Trophoblast cell (in vitro differentiated cells and primary cell): ENCODE data around the gene SOX6.

Experiments used
- DNase-seq, 2 donors: peaks; one replicate each; pipeline ENCODE4 v3.0.0-alpha.2; 2016
- H2AFZ ChIP-seq: 2 replicates; pipeline ENCODE4 v1.6.1; 2013; ENCODE audit warnings: low read length, moderate library complexity, mild to moderate bottlenecking; ENCODE audit not compliant: insufficient read depth, poor library complexity
- H2AK5ac ChIP-seq: 2 replicates; pipeline ENCODE4 v1.6.1; 2013; ENCODE audit warnings: mild to moderate bottlenecking, low read length
- H2BK120ac ChIP-seq: 2 replicates; pipeline ENCODE4 v1.6.1; 2013; ENCODE audit warnings: low read length, mild to moderate bottlenecking, moderate library complexity; ENCODE audit not compliant: insufficient read depth, poor library complexity
- H2BK12ac ChIP-seq: 2 replicates; pipeline ENCODE4 v1.6.1; 2013; ENCODE audit warnings: mild to moderate bottlenecking, low read length, moderate library complexity
- H2BK5ac ChIP-seq: 2 replicates; pipeline ENCODE4 v1.6.1; 2013; ENCODE audit warnings: low read length, low read depth, moderate library complexity, mild to moderate bottlenecking; ENCODE audit not compliant: poor library complexity
- H3K14ac ChIP-seq: 2 replicates; pipeline ENCODE4 v1.6.1; 2013; ENCODE audit warnings: mild to moderate bottlenecking, low read length
- H3K18ac ChIP-seq: 2 replicates; pipeline ENCODE4 v1.6.1; 2013; ENCODE audit warnings: mild to moderate bottlenecking, low read length
- H3K23ac ChIP-seq: 2 replicates; pipeline ENCODE4 v1.6.1; 2013; ENCODE audit warnings: low read length
- H3K27ac ChIP-seq: 2 replicates; pipeline ENCODE4 v1.5.1; 2013; ENCODE audit warnings: low read depth, mild to moderate bottlenecking, inconsistent platforms, low read length, moderate library complexity
- H3K27me3 ChIP-seq: 2 replicates; pipeline ENCODE4 v1.6.1; 2013; ENCODE audit warnings: inconsistent platforms, mild to moderate bottlenecking, low read length, moderate library complexity; ENCODE audit not compliant: insufficient read depth
- H3K36me3 ChIP-seq, 2 experiments: 1 replicate in 1 of 2; 2 replicates in 1 of 2; pipeline ENCODE4 v1.6.1; 2013; ENCODE audit warnings: low read length in 2 of 2, mild to moderate bottlenecking in 2 of 2, moderate library complexity in 1 of 2; ENCODE audit not compliant: insufficient read depth in 2 of 2, control insufficient read depth in 1 of 2
- H3K4ac ChIP-seq: 2 replicates; pipeline ENCODE4 v1.6.1; 2013; ENCODE audit warnings: low read depth, mild to moderate bottlenecking, low read length, moderate library complexity
- H3K4me1 ChIP-seq, 2 experiments: 1 replicate in 1 of 2; 2 replicates in 1 of 2; pipeline ENCODE4 v1.6.1; 2013; ENCODE audit warnings: low read length in 2 of 2, mild to moderate bottlenecking in 2 of 2, moderate library complexity in 1 of 2; ENCODE audit not compliant: insufficient read depth in 2 of 2, control insufficient read depth in 1 of 2
- H3K4me2 ChIP-seq: 2 replicates; pipeline ENCODE4 v1.6.1; 2013; ENCODE audit warnings: inconsistent platforms, mild to moderate bottlenecking, low read length, moderate library complexity
- H3K4me3 ChIP-seq: 2 replicates; pipeline ENCODE4 v1.5.1; 2013; ENCODE audit warnings: mild to moderate bottlenecking, low read depth, low read length, inconsistent platforms
- H3K79me1 ChIP-seq: one replicate; pipeline ENCODE4 v1.6.1; 2013; ENCODE audit warnings: low read length
- H3K79me2 ChIP-seq: 2 replicates; pipeline ENCODE4 v1.6.1; 2013; ENCODE audit warnings: low read length, mild to moderate bottlenecking; ENCODE audit not compliant: control insufficient read depth, insufficient read depth, poor library complexity
- H3K9ac ChIP-seq: 2 replicates; pipeline ENCODE4 v1.6.1; 2013; ENCODE audit warnings: mild to moderate bottlenecking, low read length
- H3K9me3 ChIP-seq: 2 replicates; pipeline ENCODE4 v1.6.1; 2013; ENCODE audit warnings: low read depth, mild to moderate bottlenecking, control low read depth, inconsistent platforms, low read length; ENCODE audit not compliant: insufficient read depth
- H4K12ac ChIP-seq: 2 replicates; pipeline ENCODE4 v1.6.1; 2013; ENCODE audit warnings: low read depth, mild to moderate bottlenecking, low read length, moderate library complexity
- H4K8ac ChIP-seq: 2 replicates; pipeline ENCODE4 v1.6.1; 2013; ENCODE audit warnings: low read depth, mild to moderate bottlenecking, low read length, moderate library complexity
- H4K91ac ChIP-seq: one replicate; pipeline ENCODE4 v1.6.1; 2013; ENCODE audit warnings: low read depth, mild to moderate bottlenecking, low read length, moderate library complexity
- WGBS: extraction: QIAGEN DNeasy Blood & Tissue Kit; methylation state at CpG from one replicate; pipeline ENCODE4 v1.1.7; 2013; ENCODE audit warnings: missing lambda C conversion rate; ENCODE audit not compliant: insufficient read length, insufficient coverage; ENCODE audit errors: extremely low coverage; 5-methylcytosine and 5-hydroxymethylcytosine counted together

SOX6 gene

GRCh38 chr11:16321148-16321547 is 35.2 kb downstream of the SOX6 start:
- Histone ChIP-seq H3K79me2 (no peaks in the 10 kb centered on the region), H3K4ac (no peak overlapping the region), H2AK5ac (no peak overlapping the region), H3K79me1 (no peaks in the 10 kb centered on the region), H4K8ac (no peak overlapping the region), H3K4me2 (no peak overlapping the region), H3K18ac (no peak overlapping the region), H3K14ac (no peak overlapping the region), H3K27ac (no peak overlapping the region), H4K91ac (no peak overlapping the region), H3K27me3 (no peaks in the 10 kb centered on the region), H3K9me3 (no peaks in the 10 kb centered on the region), H2BK12ac (no peak overlapping the region), H3K9ac (no peak overlapping the region), H2BK5ac (no peak overlapping the region), H3K4me3 (no peak overlapping the region), H3K4me1 (no peaks in the 10 kb centered on the region), H3K36me3 (no peaks in the 10 kb centered on the region), H4K12ac (no peak overlapping the region), H2AFZ (no peak overlapping the region), H3K23ac (no peak overlapping the region), H2BK120ac (no peak overlapping the region)
- DNase-seq, result no peak
- no CpG with 5 or more reads among the region's 2 CpGs for WGBS

- Histone ChIP-seq H3K14ac (no peak overlapping the region), H3K4me3 (no peak overlapping the region), H2BK12ac (no peak overlapping the region), H3K27me3 (no peaks in the 10 kb centered on the region), H3K4me1 (no peaks in the 10 kb centered on the region), H3K23ac (no peak overlapping the region), H2AFZ (no peak overlapping the region), H3K79me1 (no peaks in the 10 kb centered on the region), H3K27ac (no peak overlapping the region), H3K18ac (no peak overlapping the region), H3K9ac (no peak overlapping the region), H2BK120ac (no peak overlapping the region), H4K91ac (no peak overlapping the region), H2AK5ac (no peak overlapping the region), H3K4me2 (no peak overlapping the region), H3K79me2 (no peaks in the 10 kb centered on the region), H3K9me3 (no peaks in the 10 kb centered on the region), H2BK5ac (no peak overlapping the region), H3K4ac (no peak overlapping the region), H4K8ac (no peak overlapping the region), H3K36me3 (no peaks in the 10 kb centered on the region), H4K12ac (no peak overlapping the region)
- no CpG with 5 or more reads among the region's 9 CpGs for WGBS
- DNase-seq, result no peak
Observed at GRCh38 chr11:16318320-16318719, 38.0 kb downstream of the SOX6 start.

DNA sequence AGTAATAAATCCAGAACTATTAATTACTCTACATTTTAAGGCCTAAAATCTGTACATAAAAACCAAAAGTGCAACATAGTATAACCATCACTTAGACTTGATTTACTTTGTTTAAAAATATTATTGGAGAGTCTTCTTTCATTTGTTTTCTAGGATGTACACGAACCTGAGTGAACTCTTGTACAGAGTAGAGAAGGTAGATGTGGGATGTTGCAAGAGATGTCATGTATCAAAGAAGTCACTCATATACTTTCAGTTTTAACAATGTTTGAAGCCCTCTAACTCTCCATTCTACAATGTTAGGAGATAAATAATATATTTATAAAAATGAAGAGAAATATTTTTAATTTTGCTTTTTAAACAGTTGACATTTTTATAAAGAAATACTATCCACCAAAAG is 38.6 kb downstream of the SOX6 start:
- H3K36me3 ChIP-seq, result no peaks in the 10 kb centered on the region
- WGBS, result no CpG with 5 or more reads among the region's 1 CpG
- no peak overlapping the region for H2BK5ac ChIP-seq
- no peak overlapping the region for H3K27ac ChIP-seq
- no peak for DNase-seq
- no peak overlapping the region for H2AFZ ChIP-seq
- no peak overlapping the region for H4K91ac ChIP-seq
- H3K27me3 ChIP-seq, result no peaks in the 10 kb centered on the region
- H3K9me3 ChIP-seq, result no peaks in the 10 kb centered on the region
- no peak overlapping the region for H3K4me2 ChIP-seq
- H3K4ac ChIP-seq, result no peak overlapping the region
- H4K12ac ChIP-seq, result no peak overlapping the region
- H3K14ac ChIP-seq, result no peak overlapping the region
- no peak overlapping the region for H2BK120ac ChIP-seq
- no peak overlapping the region for H3K9ac ChIP-seq
- H3K4me1 ChIP-seq, result no peaks in the 10 kb centered on the region
- no peak overlapping the region for H4K8ac ChIP-seq
- no peak overlapping the region for H3K18ac ChIP-seq
- no peak overlapping the region for H3K4me3 ChIP-seq
- H2BK12ac ChIP-seq, result no peak overlapping the region
- H3K23ac ChIP-seq, result no peak overlapping the region
- H3K79me2 ChIP-seq, result no peaks in the 10 kb centered on the region
- no peaks in the 10 kb centered on the region for H3K79me1 ChIP-seq
- no peak overlapping the region for H2AK5ac ChIP-seq

DNA sequence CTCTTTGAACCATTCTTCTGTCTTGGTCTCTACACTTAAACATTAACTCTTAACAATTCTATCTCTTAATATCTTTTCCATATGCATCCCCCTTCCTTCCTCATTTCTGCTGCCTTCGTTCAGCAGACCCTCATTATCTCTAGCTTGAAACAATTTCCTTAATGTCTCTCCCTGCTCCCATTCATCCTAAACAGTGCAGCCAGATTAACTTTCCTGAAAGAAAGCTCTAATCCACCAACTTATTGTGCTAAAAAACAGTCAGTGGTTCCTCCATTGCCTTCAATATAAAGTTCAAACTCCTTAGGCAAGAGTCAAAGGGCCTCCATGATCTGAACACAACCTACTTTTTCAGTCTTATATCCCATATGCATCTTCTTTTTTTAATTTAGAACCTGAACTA is 42.5 kb downstream of the SOX6 start:
- no peaks in the 10 kb centered on the region for H3K27me3 ChIP-seq
- H3K79me1 ChIP-seq, result no peaks in the 10 kb centered on the region
- no peak overlapping the region for H2AK5ac ChIP-seq
- H3K4me3 ChIP-seq, result no peak overlapping the region
- H2BK12ac ChIP-seq, result no peak overlapping the region
- H3K36me3 ChIP-seq, result no peaks in the 10 kb centered on the region
- H2BK5ac ChIP-seq, result no peak overlapping the region
- no peaks in the 10 kb centered on the region for H3K79me2 ChIP-seq
- H4K8ac ChIP-seq, result no peak overlapping the region
- no peak overlapping the region for H2BK120ac ChIP-seq
- H3K27ac ChIP-seq, result no peak overlapping the region
- H3K9ac ChIP-seq, result no peak overlapping the region
- no CpG with 5 or more reads among the region's 1 CpG for WGBS
- H3K18ac ChIP-seq, result no peak overlapping the region
- H3K4ac ChIP-seq, result no peak overlapping the region
- H4K91ac ChIP-seq, result no peak overlapping the region
- no peak overlapping the region for H2AFZ ChIP-seq
- H3K4me1 ChIP-seq, result no peaks in the 10 kb centered on the region
- no peak overlapping the region for H3K4me2 ChIP-seq
- DNase-seq, result no peak
- no peaks in the 10 kb centered on the region for H3K9me3 ChIP-seq
- H4K12ac ChIP-seq, result no peak overlapping the region
- no peak overlapping the region for H3K14ac ChIP-seq
- no peak overlapping the region for H3K23ac ChIP-seq
